Neuron (in vitro differentiated cells): ENCODE results near the gene IL26.
"Not testable (repeated sequence)": the region's sequence is repeated elsewhere in the genome, so short reads cannot be mapped to it uniquely, and the experiment has no call there.

Experiments used
- H2AFZ ChIP-seq: one replicate; pipeline ENCODE4 v1.6.1; 2013; ENCODE audit warnings: low read depth, mild to moderate bottlenecking, inconsistent platforms, low read length, moderate library complexity
- H3K27me3 ChIP-seq: one replicate; pipeline ENCODE4 v1.6.1; 2013; ENCODE audit warnings: low read length; ENCODE audit not compliant: insufficient read depth
- H3K36me3 ChIP-seq: one replicate; pipeline ENCODE4 v1.6.1; 2013; ENCODE audit warnings: low read length; ENCODE audit not compliant: insufficient read depth
- H3K4me1 ChIP-seq: one replicate; pipeline ENCODE4 v1.6.1; 2013; ENCODE audit warnings: low read length; ENCODE audit not compliant: insufficient read depth
- H3K4me3 ChIP-seq: 2 replicates; pipeline ENCODE4 v1.5.1; 2013; ENCODE audit warnings: mild to moderate bottlenecking, low read length, moderate library complexity
- H3K9me3 ChIP-seq: one replicate; pipeline ENCODE4 v1.6.1; 2013; ENCODE audit warnings: low read length

Gene IL26

DNA sequence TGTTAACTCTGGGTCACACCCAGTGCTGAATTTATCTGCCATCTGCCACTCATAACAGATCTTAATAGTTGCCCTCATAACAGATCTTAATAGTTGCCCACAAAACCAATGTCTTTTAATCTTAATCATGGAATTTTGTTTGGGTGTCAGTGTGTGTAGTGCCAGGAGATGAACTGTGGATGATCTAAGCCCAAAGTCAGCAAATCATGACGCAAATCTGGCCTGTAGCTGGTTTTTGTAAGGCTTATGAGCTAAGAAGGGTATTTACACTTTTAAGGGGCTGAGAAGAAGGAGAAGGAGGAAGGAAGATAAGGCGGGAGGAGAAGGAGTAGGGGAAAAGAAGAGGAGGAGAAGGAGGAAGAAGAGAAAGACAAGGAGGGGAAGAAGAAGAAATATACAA lies 10.0 kb upstream of the IL26 start:
- H3K4me1 ChIP-seq: peaks cover 11% of the 10 kb centered on the region
- no peak overlapping the region for H3K4me3 ChIP-seq
- H3K36me3 ChIP-seq: no peaks in the 10 kb centered on the region
- H3K27me3 ChIP-seq: peaks cover 3% of the 10 kb centered on the region
- H2AFZ ChIP-seq: no peak overlapping the region
- H3K9me3 ChIP-seq: no peaks in the 10 kb centered on the region

DNA sequence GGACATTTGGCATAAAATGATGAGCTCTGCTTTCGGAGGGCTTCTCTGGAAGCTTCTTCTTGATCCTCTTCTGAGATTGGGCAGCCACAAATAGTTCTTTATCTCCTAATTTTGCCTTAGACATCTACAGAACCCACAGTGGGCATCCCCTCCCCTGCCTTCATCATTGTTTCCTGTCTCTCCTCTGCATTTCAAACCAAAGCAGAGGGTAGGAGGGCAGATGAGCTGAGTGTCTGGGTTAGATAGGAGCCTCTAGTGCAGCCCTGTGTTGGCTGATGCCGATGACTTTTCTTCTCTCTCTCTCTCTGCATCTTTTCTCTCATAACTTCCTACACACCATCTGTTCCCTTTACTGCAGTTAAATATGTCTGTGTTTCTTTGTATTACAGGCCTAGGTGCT lies 8.5 kb upstream of the IL26 start:
- H3K27me3 ChIP-seq: peaks cover 5% of the 10 kb centered on the region
- H2AFZ ChIP-seq: no peak overlapping the region
- no peaks in the 10 kb centered on the region for H3K9me3 ChIP-seq
- no peak overlapping the region for H3K4me3 ChIP-seq
- H3K36me3 ChIP-seq: no peaks in the 10 kb centered on the region
- H3K4me1 ChIP-seq: peaks cover 6% of the 10 kb centered on the region

DNA sequence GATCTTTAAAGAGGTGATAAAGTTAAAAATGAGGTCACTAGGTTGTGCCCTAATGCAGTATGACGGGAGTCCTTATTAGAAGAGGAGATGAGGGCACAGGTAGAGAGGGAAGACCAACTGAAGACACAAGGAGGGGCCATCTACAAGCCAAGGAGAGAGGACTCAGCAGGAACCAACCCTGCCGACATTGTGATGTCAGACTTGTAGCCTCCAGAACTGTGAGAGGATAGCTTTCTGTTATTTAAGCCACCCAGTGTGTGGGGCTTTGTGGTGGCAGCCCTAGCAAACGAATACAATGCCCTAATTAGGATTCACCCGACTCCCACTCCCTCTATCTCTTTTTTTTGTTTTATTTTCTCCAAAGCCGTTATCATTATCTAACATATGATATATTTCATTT lies 7.9 kb upstream of the IL26 start:
- H2AFZ ChIP-seq: no peak overlapping the region
- H3K4me3 ChIP-seq: no peak overlapping the region
- no peaks in the 10 kb centered on the region for H3K9me3 ChIP-seq
- H3K4me1 ChIP-seq: peaks cover 6% of the 10 kb centered on the region
- H3K27me3 ChIP-seq: peaks cover 5% of the 10 kb centered on the region
- H3K36me3 ChIP-seq: no peaks in the 10 kb centered on the region

DNA sequence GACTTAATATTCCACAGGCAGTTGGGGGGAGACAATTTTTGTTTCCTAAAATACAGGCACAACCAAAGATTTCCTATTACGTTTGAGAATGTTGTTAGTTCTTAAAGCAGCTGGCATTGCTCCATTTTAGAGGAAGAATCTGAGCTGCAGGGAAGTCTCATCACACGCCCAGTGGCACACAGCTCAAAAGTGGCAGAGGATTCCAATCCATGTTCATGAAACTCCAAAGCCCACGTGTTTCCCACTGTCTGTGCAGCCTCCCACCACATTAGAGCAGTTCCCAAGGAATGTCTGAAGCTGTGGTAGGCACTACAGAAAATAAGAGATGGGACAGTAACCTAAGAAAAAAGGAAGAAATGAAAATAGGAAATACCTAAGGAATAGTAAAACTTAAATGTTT lies 6.1 kb upstream of the IL26 start:
- Histone ChIP-seq H3K36me3 (no peaks in the 10 kb centered on the region), H3K4me1 (no peaks in the 10 kb centered on the region), H2AFZ (no peak overlapping the region), H3K27me3 (peaks cover 5% of the 10 kb centered on the region), H3K4me3 (no peak overlapping the region), H3K9me3 (no peaks in the 10 kb centered on the region)

DNA sequence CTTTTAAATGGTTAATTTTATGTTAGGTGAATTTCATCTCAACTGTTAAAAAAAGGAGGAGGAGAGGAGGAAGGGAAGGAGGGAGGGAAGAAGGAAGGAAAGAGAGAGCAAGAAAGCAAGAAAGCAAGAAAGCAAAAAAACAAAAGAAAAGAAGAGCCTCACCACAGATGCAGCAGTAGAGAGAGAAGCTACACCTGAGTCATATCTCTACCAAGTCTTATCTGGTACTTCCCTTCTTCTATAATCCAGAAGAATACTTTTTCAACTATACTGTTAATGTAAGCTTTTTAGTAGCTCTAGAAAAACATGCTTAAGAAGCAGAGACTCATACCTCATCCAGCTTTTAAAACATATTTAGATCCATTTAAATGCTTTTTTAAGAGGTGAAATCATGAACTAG lies 5.6 kb upstream of the IL26 start:
- H2AFZ ChIP-seq: no peak overlapping the region
- H3K9me3 ChIP-seq: no peaks in the 10 kb centered on the region
- no peaks in the 10 kb centered on the region for H3K4me1 ChIP-seq
- H3K4me3 ChIP-seq: no peak overlapping the region
- no peaks in the 10 kb centered on the region for H3K36me3 ChIP-seq
- peaks cover 5% of the 10 kb centered on the region for H3K27me3 ChIP-seq

DNA sequence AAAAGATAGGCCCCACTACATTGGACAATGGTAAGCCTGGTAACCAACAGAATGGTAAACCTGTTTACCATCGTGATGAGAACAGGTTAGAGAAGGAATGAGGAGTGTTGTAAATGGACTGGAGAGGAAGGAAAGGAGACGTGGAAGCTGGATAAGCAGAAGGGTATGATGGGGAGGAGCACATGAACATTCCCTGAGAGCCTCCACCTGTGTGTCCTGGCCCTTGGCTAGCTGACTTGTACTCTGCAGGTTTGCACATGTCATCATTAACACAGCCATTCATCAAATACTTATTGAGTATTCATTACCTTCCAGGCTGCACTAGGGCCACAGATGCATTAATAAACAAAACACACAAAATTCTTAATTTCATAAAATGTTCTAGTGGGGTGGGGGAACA lies 4.3 kb upstream of the IL26 start:
- Histone ChIP-seq H3K4me1 (no peaks in the 10 kb centered on the region), H3K9me3 (no peaks in the 10 kb centered on the region), H3K27me3 (peaks cover 5% of the 10 kb centered on the region), H2AFZ (no peak overlapping the region), H3K36me3 (no peaks in the 10 kb centered on the region), H3K4me3 (no peak overlapping the region)

DNA sequence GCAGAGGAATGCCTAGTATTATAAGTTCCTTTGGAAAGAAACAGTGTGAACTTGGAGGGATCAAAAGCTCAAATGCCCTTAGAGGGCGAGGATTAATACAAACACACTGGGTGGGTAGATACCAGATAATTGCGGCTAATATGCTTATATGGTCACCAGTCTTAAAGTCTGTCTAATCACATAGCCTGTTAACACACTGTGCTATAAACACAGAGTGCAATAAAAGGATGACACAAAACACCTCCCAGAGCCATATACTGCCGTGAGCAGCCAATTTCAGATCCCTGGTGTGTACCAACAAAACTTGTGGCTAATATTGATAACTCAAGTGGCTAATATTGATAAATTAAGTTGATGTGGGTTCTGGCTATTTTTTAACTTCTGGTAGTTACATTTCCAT lies 1.7 kb upstream of the IL26 start:
- H3K4me1 ChIP-seq: no peaks in the 10 kb centered on the region

DNA sequence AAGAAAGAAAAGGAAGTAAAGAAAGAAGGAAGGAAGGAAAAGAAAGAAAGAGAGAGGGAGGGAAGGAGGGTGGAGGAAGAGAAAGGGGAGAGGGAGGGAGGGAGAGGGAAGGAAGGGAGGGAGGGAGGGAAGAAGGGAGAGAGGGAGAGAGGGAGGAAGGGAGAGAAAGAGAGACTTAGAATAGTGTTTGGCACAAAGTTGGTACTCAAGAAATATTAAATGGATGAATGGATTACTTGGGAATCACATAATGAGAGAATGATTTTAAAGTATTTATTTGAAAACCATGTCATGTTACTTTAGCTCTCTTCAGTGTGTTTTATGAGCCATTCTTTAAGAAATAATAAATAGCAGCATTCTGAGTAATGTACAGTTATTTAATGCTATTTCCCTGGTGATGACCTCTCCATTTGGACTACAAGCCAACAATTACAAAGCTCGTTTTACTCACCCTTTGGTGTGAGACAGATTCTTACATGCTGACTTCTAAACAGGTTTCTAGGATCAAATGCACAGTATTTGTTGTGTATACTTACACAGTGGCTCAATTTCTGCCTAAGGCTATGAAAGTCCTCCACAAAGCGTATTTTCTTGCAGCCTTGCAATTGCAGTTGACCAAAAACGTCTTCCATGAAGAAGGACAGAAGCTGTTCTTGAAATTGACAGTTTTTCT lies 861 bp downstream of the IL26 start:
- H3K27me3 ChIP-seq: no peaks in the 10 kb centered on the region
- H3K36me3 ChIP-seq: no peaks in the 10 kb centered on the region
- no peaks in the 10 kb centered on the region for H3K9me3 ChIP-seq
- no peak overlapping the region for H3K4me3 ChIP-seq
- no peaks in the 10 kb centered on the region for H3K4me1 ChIP-seq
- H2AFZ ChIP-seq: no peak overlapping the region

More for the DNA sequence above, 1.7 kb upstream of the IL26 start:
- no peaks in the 10 kb centered on the region for H3K36me3 ChIP-seq
- H3K4me3 ChIP-seq: no peak overlapping the region
- H2AFZ ChIP-seq: no peak overlapping the region
- H3K9me3 ChIP-seq: no peaks in the 10 kb centered on the region
- peaks cover 2% of the 10 kb centered on the region for H3K27me3 ChIP-seq

DNA sequence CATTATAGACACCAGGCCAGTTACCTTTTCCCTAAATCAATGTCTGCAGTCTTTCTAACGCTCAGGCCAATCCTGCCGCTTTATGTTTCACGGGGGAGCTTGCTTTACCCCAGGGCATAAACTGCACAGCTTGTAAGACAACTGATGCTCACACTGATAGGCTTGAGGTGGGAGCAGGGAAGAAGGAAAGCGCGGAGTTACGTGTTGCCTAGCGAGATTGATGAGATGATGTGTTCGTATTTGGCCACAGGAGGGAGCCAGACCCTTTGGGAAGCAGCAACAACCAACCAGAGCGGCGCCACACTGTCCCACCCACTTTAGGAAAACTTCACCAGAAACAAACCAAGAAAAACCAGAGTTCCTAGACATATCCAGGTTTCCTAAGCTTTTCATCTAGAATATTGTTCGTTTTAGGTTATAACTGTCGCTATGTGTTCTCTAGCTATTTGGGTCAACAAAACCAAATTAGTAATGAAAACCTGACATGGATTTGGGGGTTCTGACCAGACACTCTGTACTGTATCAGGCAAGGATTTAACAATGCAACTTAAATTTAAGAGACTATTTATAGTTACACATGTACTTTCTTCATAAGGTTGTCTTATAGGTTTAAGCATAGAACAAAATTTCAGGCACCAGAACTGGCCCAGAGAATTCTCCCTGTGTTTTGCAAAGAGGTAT lies 2.4 kb downstream of the IL26 start:
- Histone ChIP-seq H3K4me1 (no peaks in the 10 kb centered on the region), H3K9me3 (no peaks in the 10 kb centered on the region), H2AFZ (no peak overlapping the region), H3K4me3 (no peak overlapping the region), H3K36me3 (no peaks in the 10 kb centered on the region), H3K27me3 (no peaks in the 10 kb centered on the region)

DNA sequence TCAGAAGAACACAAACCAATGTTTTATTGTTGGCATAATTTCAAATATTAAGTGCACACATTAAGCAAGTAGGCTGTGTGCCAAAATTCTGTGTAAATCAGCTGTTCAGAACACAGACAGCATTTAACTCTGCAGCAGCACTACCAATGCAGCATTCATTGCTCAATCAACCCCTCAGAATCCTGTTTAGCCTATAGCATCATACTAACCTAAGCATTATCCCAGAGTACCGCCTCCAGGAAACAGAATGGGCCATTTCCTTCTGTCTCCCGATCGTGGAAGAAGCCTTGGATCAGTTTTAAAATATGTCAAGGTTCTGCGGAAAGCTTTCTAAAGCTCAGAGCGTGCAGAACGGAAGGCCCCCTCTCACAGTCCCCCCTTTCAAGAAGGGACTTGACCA lies 3.3 kb downstream of the IL26 start:
- H3K9me3 ChIP-seq: no peaks in the 10 kb centered on the region
- H3K4me1 ChIP-seq: no peaks in the 10 kb centered on the region
- no peaks in the 10 kb centered on the region for H3K36me3 ChIP-seq
- no peaks in the 10 kb centered on the region for H3K27me3 ChIP-seq
- no peak overlapping the region for H3K4me3 ChIP-seq
- H2AFZ ChIP-seq: no peak overlapping the region

DNA sequence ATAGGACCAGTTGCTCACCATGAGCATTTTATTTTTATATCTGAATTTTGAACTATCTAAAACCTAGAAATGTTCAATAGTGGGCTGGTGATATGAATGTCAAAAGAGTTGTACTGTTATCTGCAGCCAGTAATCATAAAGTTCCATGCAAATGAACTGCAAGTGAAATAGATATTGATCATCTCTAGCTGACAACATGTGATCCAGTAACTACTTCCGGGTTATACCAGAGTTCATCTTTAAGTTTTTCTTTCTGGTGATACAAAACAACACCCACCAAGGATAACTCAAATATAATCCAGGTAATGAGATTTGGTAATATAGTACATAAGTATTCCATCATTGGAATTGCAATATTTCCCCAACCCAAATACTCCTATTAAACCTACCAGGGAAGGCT lies 4.1 kb downstream of the IL26 start:
- H3K9me3 ChIP-seq: no peaks in the 10 kb centered on the region
- H3K36me3 ChIP-seq: no peaks in the 10 kb centered on the region
- no peaks in the 10 kb centered on the region for H3K4me1 ChIP-seq
- H2AFZ ChIP-seq: no peak overlapping the region
- H3K4me3 ChIP-seq: no peak overlapping the region
- H3K27me3 ChIP-seq: no peaks in the 10 kb centered on the region

DNA sequence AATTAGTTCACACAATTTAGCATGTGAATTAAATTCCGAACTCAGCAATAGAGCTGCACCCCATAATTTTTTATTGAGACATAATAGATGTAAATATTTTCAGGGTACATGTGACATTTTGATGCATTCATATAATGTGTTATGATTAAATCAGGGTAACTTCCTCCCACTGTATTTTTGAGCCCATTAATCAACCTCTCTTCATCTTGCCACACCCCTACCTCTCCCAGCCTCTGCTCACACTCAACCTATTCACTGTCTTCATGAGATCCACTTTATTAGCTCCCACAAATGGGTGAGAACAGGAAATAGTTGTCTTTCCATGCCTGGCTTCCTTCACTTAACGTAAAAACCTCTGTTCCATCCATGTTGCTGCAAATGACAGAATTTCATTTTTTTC lies 14.7 kb downstream of the IL26 start:
- Histone ChIP-seq H3K27me3 (no peaks in the 10 kb centered on the region), H3K9me3 (no peaks in the 10 kb centered on the region), H2AFZ (no peak overlapping the region), H3K4me3 (no peak overlapping the region), H3K36me3 (no peaks in the 10 kb centered on the region), H3K4me1 (no peaks in the 10 kb centered on the region)

DNA sequence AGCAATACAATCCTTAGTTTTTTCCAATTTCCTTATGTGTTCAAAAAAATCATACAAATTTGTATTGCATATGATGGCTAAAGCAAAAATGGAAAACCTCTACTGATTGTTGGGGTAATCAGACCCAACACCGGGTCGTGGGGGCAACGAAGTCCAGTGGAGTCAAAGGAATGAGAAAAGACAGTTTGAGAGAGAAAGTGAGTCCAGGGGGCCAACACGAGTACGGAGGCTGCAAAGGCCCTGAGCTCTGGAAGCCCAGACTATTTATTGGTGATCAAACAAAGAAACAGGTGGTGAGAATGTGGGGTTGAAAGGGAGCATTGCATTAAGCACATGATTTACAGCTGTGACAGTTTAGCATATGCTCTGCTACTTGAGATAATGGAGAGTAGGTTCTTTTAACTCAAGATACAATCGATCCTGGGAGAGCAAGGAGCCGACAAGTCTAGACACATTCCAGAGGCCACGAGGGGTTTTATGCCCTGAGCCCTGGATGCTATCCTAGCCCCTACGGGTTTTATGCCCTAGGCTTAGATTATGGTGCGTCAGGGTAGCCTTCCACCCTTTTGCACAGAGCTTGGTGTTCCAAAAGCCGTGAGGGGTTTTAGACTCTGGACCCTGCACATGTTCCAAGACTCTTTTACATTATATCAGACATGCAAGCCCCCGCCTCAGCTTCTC lies 16.4 kb downstream of the IL26 start:
- not testable (repeated sequence) for H3K27me3 ChIP-seq, H2AFZ ChIP-seq, H3K36me3 ChIP-seq, H3K9me3 ChIP-seq, H3K4me1 ChIP-seq, H3K4me3 ChIP-seq
